Measurements from ENCODE around the gene FANCC.

The FANCC gene

GRCh38 chr9:95065224-95065623 lies 252.3 kb downstream of the FANCC start:
- no peak for DNase-seq (ENCODE audit: low spot score)

DNA sequence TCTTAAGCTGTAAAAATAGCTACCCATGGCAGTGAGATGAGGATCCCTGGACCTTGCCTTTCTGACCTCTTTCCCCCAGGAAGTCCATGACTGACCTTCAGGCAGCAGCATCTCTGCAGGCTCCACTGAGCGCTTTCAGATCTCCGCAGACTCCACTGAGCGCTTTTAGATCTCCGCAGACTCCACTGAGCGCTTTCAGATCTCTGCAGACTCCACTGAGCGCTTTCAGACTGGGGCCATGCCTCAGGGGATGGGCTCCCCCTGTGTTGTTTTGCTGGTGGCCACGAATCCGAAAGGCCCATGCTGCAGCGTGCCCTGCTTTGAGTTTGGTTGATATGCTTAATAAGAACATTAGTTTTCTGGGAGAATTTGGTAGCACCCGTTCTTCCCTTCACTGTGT lies 254.2 kb downstream of the FANCC start:
- no peak for DNase-seq (ENCODE audit: low spot score)

DNA sequence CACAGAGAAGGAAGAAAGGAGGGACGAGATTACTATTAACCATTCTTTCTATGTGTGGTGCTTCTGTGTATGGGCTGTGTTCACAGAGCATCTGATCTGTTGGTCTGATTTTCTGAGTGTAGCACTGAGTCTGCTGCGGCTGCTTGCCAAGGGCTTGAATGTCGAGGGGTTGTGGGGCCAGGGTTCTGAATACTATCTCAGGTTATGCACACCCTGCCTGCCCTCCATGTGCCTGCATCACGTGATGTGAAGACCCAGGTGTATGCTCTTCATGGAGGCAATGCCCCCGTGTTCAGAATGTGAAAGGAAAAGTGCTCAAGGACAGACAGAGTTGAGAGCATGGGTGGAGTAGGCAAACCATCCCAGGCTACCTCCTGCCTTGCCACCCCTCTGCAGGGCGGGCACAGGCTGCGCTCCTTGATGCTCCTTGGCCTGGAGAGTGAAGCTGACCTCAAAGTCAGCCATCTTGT lies 254.9 kb downstream of the FANCC start:
- DNase-seq (ENCODE audit: low spot score): no peak

DNA sequence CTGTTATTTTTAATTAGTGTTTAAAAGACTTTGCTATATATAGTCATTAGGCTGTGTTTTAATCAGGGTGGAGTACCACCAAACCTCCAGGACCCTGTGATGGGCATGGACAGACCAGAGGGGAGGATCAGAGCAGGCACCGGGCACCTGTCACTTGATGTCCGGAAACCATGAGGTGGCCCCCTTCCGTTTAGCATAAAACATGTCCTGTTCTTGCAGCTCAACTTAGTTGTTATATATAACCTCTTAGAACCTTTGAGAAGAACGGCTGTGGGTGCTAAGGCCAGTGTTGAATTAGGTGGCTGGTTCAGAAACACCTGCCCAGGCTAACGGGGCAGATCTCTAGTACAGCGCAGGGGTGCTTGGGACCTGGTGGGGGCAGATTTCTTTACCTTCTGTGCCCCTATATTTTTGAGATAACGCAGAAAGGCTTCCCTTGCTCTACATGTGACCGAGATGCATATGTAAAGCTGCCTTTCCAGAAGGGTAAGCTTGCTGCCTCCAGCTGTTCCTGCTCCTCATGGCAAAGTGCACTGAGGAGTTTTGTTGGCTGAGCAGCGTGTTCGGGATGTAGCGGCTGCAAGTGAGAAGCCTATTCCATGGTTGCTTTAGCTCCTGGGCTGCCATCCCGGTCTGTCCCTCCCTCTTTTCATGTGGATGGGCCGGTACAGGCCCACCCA lies 255.5 kb downstream of the FANCC start:
- no peak for DNase-seq (ENCODE audit: low spot score)

DNA sequence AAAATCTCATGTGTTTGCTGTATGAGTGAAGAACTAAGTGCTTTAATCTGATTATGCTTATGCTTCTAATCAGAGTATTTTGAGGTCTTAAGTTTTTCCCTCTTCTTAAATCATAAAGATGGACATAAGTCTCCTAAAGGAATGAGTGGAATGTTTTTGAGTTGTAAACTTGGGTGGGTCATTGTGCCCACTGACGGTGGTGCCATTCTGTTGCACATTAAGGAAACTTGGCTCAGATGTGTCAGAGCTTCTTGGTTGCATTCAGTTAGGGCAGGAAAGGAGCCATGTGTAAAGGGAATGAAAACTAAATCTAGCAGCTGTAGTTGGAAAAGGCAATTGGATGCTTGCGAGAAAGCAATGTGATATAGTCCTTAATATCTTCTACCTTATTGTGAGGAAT lies 256.6 kb downstream of the FANCC start:
- DNase-seq (ENCODE audit: low spot score): no peak

- no peak for DNase-seq (ENCODE audit: low spot score)
Observed at GRCh38 chr9:95060234-95060633, 257.3 kb downstream of the FANCC start.

DNA sequence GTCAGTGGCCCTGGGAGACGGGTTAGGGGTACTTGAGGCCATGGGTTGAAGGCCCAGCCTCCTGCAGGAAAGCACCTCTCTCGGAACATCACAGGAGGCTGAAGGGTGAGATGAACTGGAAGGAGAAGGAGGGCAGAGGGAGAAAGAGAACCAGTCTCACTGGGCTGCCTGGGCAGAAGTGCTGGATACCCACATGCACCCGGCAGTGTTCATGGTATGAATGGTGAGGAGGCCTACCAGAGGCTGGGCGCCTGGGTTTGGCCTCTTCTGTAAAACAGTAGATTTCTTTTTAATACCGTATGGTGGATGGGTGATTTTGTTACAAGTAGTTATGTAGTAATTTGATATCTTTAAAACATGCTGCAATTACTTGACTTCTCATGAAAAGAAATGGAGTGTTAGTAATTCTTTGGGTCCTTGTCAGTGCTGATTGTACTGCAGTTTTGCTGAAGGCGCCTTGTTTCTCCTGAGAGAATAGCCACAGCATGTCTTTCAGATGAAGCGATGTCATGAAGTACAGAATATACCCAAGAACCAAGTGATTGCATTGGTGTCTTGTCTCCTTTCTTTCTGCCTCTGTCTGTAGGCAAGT lies 258.6 kb downstream of the FANCC start:
- DNase-seq (ENCODE audit: low spot score): no peak

- DNase-seq (ENCODE audit: low spot score): no peak
Observed at GRCh38 chr9:95058121-95058785, 259.3 kb downstream of the FANCC start.

- no peak for DNase-seq (ENCODE audit: low spot score)
Observed at GRCh38 chr9:95057101-95057500, 260.4 kb downstream of the FANCC start.

GRCh38 chr9:95055851-95056551 lies 261.5 kb downstream of the FANCC start:
- DNase-seq (ENCODE audit: low spot score): no peak

DNA sequence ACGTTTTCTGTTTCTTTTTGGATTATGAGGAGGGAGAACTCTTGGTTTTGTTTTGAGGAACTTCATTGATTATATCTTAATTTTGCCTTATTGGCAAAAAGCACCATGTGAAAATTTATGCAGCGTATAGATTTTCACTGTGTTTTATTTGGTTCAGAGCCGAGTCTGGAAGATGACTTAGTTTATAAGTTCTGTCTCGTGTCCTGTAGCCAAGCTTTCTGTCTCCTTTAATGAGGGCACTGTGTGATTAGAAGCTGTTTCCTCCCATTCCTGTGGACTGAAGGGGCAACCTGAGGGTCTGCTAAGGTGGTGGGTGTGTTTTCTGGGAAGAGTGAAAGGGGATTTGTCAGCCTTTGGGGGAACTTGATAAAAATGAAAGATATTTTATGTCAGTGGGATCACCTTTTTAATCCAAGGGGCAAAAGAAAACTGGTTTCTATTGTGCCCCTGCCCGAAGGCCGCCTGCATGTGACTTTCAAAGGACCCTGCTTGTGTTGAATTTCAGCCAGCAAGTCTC lies 262.1 kb downstream of the FANCC start:
- no peak for DNase-seq (ENCODE audit: low spot score)

- no peak for DNase-seq (ENCODE audit: low spot score)
Observed at GRCh38 chr9:95053611-95054570, 263.6 kb downstream of the FANCC start.

DNA sequence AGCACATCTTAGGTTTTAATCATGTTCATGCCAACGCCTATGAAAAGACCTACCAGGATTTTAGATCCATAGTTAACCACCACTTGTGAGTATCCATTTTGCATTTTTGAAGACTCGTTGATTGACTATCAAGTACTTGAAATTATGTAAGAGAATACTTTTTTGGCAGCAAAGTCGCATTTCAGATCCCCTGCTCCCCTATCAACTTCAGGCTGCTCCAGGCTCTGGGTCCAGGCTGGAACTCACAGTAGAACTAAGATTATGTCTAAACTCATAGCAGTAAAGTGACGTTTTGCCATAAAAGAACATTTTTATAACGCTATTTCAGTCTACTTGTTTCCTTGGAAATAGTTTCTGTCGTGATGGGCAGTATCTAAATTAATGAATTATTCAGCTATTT lies 267.7 kb downstream of the FANCC start:
- no peak for DNase-seq (ENCODE audit: low spot score)
